UCSD-AML1 (cell line): ENCODE measurements around the gene CYTH3.
"Not testable (repeated sequence)": the region's sequence is repeated elsewhere in the genome, so short reads cannot be mapped to it uniquely, and the experiment has no call there.

Experiments used
- DNase-seq: peaks from one replicate; lab custom pipeline; 2025; ENCODE audit not compliant: unreplicated experiment; lab: John Stamatoyannopoulos, UW

CYTH3 gene

DNA sequence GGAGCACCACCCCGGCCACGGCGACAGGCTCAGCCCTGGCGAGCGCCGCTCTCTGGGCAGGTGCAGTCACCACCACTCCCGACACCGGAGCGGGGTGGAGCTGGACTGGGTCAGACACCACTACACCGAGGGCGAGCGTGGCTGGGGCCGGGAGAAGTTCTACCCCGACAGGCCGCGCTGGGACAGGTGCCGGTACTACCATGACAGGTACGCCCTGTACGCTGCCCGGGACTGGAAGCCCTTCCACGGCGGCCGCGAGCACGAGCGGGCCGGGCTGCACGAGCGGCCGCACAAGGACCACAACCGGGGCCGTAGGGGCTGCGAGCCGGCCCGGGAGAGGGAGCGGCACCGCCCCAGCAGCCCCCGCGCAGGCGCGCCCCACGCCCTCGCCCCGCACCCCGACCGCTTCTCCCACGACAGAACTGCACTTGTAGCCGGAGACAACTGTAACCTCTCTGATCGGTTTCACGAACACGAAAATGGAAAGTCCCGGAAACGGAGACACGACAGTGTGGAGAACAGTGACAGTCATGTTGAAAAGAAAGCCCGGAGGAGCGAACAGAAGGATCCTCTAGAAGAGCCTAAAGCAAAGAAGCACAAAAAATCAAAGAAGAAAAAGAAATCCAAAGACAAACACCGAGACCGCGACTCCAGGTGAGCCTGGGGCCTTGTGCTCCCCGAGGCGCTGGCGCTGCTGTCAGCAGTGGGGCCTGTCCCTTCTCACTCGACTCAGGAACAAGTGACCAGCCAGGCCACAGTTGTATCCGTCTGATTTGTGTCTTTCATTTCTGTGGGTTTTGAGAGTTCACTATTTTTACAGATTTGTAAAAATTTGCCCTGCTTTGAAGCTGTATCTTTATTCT, 117.7 kb downstream of the CYTH3 start:
- no peak for DNase-seq

DNA sequence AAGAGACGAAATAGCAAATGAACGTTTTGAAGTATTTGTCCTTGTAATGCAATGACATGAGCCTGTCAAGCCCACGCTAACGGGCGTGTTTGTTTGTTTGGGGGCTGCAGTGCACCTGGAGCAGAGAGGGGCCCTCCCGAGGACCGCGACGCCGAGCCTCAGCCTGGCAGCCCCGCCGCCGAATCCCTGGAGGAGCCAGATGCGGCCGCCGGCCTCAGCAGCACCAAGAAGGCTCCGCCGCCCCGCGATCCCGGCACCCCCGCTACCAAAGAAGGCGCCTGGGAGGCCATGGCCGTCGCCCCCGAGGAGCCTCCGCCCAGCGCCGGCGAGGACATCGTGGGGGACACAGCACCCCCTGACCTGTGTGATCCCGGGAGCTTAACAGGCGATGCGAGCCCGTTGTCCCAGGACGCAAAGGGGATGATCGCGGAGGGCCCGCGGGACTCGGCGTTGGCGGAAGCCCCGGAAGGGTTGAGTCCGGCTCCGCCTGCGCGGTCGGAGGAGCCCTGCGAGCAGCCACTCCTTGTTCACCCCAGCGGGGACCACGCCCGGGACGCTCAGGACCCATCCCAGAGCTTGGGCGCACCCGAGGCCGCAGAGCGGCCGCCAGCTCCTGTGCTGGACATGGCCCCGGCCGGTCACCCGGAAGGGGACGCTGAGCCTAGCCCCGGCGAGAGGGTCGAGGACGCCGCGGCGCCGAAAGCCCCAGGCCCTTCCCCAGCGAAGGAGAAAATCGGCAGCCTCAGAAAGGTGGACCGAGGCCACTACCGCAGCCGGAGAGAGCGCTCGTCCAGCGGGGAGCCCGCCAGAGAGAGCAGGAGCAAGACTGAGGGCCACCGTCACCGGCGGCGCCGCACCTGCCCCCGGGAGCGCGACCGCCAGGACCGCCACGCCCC, 118.5 kb downstream of the CYTH3 start:
- no peak for DNase-seq

DNA sequence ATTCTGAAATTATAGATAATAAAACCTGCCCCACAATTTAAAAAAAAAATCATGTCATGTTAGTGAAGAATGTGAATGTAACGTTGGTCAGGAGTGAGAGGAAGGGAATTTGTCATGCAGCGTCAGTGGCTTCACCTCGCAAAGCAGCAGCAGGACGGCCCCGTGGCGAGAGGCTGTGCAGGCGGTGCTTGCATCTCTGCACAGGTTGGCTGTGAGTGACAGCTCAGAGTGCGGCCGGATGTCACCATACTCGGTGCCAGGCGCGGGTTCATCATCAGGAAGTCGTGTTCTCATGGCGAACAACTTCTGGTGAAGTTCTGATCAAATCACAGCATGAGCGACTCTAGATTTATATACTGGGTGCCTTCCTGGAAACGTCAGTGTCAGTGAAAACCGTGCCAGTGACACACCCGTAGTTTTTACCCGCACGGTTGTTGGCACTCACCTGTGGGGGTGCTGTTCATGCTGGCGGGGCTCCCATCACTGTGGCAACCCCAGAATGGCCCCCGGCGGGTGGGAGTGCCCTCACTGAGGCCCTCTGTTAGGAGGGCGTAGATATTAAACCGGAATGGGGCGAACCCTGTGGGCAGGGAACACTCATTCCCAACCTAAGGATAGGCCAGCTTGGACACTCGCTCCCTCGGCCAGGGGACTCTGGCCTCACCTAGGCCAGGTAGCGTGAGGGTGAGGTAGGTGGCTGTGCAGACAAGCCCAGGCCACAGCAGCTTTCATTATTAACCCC, 120.3 kb downstream of the CYTH3 start:
- DNase-seq = no peak

DNA sequence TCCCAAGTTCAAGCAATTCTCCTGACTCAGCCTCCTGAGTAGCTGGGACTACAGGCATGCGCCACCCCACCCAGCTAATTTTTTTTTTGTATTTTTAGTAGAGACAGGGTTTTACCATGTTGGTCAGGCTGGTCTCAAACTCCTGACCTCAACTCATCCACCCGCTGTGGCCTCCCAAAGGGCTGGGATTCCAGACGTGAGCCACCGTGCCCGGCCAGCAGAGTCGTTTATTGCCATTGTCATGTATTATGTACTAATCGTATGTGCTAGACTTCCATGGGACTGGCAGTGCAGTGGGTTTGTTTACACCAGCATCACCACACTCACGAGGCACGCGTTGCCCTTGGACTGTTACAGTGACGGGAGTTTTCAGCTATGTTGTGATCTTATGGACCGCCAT, 120.9 kb downstream of the CYTH3 start:
- not testable (repeated sequence) for DNase-seq

DNA sequence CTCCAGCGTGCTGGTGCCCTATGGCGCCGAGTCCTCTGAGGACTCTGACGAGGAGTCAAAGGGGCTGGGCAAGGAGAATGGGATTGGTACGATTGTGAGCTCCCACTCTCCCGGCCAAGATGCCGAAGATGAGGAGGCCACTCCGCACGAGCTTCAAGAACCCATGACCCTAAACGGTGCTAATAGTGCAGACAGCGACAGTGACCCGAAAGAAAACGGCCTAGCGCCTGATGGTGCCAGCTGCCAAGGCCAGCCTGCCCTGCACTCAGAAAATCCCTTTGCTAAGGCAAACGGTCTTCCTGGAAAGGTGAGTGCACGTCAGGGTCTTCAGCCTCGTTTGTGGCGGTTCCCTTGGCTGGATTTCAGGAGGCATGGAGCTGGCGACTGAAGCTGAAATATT, 122.4 kb downstream of the CYTH3 start:
- DNase-seq = no peak

GRCh38 chr7:6148724-6149360, 123.6 kb downstream of the CYTH3 start:
- no peak for DNase-seq

GRCh38 chr7:6147627-6148026, 124.8 kb downstream of the CYTH3 start:
- no peak for DNase-seq

DNA sequence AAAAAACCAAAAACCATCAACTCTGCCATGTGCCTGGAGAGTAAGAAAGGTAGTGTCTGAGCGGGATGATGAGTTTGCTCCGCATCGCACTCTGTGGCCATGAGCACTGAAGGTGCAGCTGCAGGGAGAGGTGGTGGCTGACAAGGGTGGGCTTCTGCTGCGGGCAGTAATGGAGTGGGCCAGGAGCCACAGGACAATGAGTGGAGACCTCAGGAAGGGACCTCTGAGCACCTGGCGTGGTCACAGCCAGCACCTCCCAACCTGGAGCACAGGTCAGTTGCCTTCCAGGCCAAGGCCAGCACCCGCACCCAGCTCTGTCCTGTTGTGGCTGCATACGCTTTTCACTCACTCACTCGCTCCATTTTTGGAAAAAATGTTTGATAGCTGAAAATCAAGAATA, 125.8 kb downstream of the CYTH3 start:
- DNase-seq = no peak

GRCh38 chr7:6143997-6144396, 128.4 kb downstream of the CYTH3 start:
- no peak for DNase-seq

- DNase-seq = no peak
Measured at GRCh38 chr7:6142871-6143380, 129.5 kb downstream of the CYTH3 start.

DNA sequence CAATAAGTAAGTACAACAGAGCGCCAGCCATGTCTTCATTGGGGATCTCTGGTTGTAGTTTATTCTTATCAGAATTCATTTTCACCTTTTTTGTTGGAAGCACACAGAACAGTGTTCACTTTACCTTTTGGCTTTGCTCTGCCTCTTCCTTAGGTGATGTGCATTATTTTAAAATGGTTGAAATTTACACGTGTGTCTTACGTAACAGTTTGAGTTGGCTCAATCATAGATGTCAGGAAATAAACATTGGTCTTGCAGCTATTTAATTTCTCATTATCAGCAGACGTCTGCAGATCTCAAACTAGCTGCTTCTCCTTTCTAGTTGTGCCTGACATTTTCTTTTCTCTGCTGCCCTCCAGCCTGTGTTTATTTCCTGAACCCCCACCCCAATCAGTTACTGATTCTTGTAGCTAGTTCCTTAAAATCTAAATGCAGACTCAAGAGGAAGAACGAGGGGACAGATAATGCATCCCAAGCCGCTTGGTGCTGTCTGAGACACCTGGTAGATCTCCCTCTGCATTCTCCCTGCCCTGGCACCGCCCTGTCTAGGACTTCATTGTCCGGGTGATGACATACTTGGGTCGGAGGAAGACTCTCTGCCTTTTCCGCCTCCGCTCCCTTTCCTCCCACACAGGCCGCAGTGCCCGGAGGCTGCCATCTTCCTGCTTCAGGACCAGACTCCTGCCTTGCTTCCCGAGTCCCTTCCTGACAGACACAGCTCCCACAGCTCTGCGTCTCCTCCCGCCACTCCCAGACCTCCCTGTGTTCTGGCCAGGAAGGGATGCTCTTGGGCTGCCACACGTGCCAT, 133.0 kb downstream of the CYTH3 start:
- DNase-seq = no peak

DNA sequence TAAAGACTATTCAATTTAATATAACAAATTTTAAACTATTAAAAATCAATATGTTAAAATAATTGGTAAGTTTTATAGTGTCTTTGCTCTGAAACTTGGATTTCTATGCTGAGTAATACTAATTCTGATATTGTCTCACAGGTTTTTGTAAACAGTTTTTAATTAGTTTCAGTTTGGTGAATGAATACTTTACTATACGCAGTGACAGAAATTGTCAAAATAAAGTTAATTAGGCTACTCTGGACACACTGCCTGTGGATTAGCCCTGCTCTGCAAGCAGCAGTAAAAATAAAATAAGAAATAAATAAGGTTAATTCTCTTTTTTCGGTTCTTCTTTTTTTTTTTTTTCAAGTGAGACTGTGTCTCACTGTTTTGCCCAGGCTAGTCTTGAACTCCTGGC, 135.9 kb downstream of the CYTH3 start:
- DNase-seq = no peak

GRCh38 chr7:6133249-6133648, 139.2 kb downstream of the CYTH3 start:
- DNase-seq = no peak

GRCh38 chr7:6130007-6130587, 142.3 kb downstream of the CYTH3 start:
- DNase-seq = no peak

DNA sequence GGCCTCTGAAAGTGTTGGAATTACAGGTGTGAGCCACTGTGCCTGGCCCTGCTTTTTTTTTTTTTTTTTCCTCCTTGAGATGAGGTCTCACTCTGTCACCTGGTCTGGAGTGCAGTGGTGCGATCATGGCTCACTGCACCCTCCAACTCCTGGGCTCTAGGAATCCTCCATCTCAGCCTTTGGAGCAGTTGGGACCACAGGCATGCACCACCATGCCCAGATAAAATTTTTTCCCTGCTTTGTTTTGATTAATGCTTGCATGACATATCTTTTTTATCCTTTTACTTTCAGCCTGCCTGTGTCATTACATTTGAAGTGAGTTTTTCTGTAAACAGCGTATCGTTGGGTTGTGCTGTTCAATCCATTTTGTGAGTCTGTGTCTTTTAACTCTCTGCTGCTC, 144.2 kb downstream of the CYTH3 start:
- no peak for DNase-seq

GRCh38 chr7:6127110-6127490, 145.3 kb downstream of the CYTH3 start:
- no peak for DNase-seq

- no peak for DNase-seq
Measured at GRCh38 chr7:6123843-6124242, 148.6 kb downstream of the CYTH3 start.

GRCh38 chr7:6121141-6121540, 151.3 kb downstream of the CYTH3 start:
- DNase-seq = no peak

DNA sequence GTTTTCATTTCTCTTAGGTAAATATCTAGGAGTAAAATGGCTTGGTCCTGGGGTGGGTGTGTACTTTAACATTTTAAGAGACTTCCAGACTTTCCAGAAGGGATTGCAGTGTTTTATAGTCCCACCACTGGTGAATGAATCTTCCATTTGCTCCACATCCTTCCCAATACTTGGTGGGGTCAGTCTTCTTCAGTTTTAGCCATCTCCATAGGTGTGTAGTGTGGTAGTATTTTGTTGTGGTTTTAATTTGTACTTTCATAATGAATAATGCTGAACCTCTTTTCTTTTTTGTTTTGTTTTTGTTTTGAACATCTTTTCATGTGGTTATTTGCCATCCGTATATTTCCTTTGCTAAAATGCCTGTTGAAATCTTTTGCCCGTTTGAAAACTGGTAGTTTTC, 154.9 kb downstream of the CYTH3 start:
- no peak for DNase-seq

GRCh38 chr7:6116211-6116610, 156.2 kb downstream of the CYTH3 start:
- no peak for DNase-seq
